HG03045 (cell line): ENCODE data around the gene NOXRED1.
A peak's percentile ranks its signal among the peaks of the same experiment; 100 is the strongest.
"Not testable (repeated sequence)": the region's sequence is repeated elsewhere in the genome, so short reads cannot be mapped to it uniquely, and the experiment has no call there.

Experiments
- ATAC-seq: cut with Tn5 transposase; IDR thresholded peaks from one replicate; pipeline ENCODE4 v1.9.1; 2021; ENCODE audit warnings: mild to moderate bottlenecking, moderate library complexity; ENCODE audit not compliant: unreplicated experiment

NOXRED1 gene

DNA sequence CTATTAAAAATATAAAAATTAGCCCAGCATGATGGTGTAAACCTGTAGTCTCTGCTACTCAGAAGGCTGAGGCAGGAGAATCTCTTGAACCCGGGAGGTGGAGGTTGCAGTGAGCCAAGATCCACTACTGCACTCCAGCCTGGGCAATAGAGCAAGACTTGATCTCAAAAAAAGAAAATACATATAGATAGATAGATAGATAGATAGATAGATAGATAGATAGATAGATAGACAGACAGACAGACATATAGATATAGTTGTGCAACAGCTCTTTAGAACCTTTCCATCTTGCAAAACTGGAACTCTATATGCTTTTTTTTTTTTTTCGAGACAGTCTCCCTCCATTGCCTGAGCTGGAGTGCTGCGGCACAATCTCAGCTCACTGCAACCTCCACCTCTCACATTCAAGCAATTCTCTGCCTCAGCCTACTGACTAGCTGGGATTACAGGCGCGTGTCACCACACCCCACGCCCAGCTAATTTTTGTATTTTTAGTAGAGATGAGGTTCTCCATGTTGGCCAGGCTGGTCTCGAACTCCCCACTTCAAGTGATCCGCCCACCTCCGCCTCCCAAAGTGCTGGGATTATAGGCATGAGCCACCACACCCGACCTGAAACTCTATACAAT, 7.8 kb downstream of the NOXRED1 start:
- not testable (repeated sequence) for ATAC-seq

DNA sequence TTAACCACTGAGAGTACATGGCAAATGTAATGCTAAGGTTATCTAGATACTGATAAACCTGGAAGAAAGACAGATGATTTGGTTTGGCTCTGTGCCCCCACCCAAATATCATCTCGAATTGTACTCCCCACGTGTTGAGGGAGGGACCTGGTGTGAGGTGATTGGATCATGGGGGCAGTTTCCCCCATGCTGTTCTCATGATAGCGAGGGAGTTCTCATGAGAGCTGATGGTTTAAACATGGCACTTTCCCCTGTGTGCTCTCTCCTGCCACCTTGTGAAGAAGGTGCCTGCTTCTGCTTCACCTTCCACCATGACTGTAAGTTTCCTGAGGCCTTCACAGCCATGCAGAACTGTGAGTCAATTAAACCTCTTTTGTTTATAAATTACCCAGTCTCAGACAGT, 14.2 kb downstream of the NOXRED1 start:
- ATAC-seq = no peak

DNA sequence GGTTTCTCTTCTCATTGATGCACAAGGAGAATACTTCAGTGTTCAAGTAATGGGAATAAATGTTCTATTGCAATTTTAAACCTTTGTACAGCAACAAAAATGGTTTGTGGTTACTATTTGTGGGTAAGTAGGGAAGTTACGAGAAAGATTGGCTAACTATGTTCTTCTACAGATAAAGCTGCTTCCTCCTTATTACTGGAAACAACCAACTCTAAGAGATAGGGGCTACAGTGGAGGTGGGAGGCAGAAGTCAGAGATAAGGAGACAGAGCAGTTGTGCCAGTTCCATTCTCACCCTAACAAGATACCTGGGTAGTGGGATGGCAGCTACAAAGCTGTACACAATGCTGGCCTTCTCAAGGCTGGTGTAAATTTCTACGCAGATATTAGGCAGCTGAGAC, 16.2 kb downstream of the NOXRED1 start:
- no peak for ATAC-seq

DNA sequence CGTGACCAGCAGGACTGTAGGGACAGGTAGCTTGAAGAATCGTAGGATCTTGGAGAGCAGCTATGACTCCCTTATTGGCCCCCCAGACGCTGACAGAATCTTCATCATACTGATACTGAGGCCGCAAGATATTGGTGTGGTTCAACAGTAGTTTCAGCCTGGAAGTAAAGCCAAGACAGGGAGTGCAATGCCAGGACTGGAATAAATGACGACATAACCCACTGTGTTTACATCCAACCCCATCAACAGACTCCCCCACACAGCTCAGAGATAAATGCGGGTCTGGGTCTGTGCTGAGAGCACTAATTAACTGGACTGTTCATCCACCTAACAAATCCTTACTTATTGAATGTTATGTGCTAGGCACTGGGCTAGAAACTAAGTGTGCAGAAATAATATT, 16.6 kb downstream of the NOXRED1 start:
- ATAC-seq = no peak

DNA sequence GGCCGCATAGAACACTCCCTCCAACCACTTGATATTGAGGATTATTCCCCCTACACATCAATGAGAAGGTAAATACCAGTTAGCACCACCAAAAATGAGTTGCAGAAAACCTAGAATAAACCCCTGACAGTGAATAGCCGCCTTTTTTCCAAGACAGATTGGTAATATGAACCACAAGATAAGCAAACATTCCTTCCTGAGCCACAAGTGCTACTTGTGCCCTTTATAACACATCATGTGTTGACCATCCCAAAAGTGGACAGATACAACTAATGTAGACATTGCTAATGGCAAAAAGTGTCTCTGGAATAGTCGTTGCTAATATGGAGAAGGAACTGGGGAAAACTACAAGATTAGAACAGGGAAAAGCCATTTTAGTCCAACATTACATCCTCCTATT, 17.2 kb downstream of the NOXRED1 start:
- no peak for ATAC-seq

DNA sequence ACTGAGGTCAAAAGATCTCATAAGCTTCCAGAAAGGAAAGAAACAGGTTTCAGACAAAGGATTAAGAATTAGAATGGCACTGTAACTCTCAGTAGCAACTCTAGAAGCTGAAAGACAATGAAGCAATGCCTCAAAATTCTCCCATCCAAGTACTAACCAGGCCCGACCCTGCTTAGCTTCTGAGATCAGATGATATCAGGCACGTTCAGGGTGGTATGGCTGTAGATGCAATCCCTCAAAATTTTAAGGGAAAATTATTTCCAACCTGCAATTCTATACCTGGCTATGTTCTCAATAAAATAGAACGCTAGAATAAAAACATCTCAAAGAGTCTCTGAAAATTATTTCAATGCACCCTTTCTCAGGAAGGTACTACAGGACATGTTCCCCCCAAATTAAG, 19.6 kb downstream of the NOXRED1 start:
- no peak for ATAC-seq

DNA sequence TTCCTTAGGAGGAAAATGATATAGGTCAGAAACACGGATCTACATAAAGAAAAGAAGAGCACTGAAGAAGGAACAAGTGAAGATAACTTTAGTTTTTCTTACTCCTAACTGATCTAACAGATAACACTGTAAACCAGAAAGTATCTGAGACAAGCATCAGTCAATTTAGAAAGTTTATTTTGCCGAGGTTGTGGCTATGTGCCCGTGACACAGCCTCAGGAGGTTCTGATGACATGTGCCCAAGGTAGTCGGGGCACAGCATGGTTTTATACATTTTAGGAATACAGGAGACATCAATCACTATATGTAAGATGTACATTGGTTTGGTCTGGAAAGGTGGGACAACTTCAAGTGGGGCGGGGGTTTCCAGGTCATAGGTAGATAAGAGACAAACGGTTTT, 23.1 kb downstream of the NOXRED1 start:
- no peak for ATAC-seq

DNA sequence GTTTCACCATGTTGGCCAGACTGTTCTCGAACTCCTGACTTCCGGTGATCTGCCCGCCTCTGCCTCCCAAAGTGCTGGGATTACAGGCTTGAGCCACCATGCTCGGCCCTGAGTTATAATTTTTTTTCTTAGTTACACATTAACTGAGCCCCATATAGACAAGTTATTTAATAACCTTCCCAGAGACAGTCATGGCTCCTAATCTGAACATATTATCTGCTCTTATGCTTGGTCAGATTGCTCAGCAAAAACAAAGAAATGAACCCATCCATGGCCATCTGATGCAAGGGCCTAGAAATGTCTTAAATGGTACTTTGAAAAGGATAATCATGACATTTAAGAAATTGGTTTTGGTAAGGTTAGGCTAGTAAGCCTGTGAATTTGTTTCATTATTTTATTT, 33.1 kb downstream of the NOXRED1 start:
- ATAC-seq = no peak

DNA sequence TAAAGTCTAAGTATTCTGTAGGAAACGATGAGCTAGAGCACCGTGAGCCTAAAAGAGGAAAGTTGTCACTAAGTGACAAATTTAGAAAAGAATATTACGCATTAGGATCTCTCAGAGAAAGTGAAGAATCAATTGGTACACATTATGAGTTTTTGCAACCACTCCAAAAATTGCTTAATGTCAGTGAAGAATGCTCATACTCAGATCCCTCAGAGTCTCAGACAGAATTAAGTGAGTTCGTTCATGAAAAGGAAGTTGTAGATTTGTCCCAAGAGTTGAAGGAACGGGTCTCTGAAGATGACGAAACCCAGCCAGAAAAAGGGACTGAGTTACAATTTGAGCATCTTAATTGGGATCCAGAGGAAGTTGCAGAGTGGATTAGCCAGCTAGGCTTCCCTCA, 44.6 kb downstream of the NOXRED1 start:
- ATAC-seq = no peak

DNA sequence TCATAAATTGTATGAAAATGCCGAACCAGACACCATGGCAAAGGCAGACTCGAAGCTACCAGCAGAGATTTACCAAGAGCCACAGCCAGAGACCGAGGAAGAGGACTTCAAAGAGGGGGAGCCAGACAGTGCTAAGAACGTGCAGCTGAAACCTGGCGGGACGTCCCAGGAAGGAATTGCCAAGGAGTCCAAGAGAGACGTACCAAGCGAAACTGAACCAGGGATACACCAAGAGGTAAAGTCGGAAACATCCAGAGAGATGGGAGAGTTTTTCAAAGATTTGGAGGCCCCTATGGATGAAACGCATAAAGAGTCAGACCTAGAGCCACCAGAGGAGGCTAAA, 45.9 kb downstream of the NOXRED1 start:
- peak; percentile 0 for ATAC-seq

DNA sequence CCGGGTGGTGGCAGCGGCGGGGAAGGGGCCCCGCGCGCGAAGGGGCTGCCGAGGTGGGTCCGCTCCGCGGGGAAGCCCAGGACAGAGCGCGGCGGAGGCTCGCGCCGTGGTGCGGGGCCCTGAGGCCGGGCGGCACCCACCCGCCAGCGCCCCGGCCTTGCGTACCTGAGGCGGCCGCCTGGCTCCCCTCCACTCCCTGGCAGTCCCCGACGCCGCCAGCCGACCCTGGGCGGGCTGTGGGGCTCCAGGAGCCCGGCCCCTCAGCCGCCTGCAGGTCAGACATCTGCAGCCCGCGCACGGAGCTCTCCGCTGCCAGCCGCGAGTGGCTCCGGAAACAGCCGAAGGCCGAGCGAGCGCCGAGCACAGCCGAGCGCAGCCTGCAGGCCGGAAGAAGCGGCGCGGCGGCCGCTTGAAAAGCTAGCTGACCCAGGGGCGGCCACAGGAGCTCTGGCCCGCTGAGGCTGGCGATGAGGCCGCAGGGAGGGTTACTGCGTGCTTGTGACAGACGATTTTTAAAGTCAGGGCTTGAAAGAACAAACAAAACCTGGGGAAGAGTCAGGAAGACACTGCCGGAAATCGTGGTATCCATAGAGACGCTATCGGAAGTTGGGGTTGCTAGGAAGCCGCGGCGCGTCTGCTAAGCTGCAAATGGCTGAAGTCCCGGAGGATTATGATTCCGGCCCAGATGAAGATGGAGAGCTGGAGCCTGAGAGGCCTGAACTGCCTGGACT, 46.4 kb downstream of the NOXRED1 start, which contains the start of the genes SAMD15 and TMED8:
TSS of gene SAMD15 (plus strand) at position 609 of the 731 bp plus-strand sequence. CDS start at position 649, 40 bp downstream.
TSS of gene TMED8 (minus strand) at position 324 of the 731 bp plus-strand sequence. CDS start at position 283, 41 bp downstream.
- ATAC-seq = peak; percentile 89

DNA sequence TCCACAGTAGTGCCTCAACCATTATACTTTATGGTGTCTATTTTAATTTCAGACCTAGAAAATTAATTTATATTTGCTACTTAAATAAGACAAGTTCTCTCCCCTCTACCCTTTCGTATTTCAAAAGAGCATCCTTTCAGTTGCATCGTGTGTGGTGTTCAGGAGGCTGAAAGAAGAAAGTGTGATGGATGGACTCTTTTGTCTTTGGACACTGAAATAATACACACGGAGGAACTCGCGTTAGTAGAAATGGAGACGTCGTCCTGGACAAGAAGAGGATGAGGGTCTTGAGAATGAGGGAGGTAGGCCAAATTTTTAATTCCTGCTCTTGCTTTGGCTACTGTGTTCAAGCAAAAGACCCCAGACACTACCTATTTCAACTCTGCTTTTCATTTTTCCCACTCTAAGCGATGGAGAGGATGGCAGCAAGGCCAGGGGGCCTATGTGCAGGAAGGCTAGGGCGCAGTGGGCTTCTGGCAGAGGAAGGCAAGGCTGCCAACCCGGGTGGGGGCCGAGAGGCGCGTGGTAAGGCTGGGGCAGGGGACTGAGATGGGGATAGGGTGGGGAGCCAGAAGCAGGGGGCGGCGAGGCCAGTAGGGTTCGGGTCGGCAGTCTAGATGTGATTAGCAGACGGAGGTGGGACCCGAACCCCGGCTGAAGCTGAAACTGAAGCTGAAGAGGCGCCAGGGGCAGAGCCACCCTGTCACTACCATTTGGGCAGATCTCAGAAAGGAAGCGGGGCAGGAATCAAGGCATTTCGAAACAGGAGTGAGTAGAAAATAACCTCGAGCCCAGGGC, 47.2 kb downstream of the NOXRED1 start:
- ATAC-seq = peak; percentile 13

DNA sequence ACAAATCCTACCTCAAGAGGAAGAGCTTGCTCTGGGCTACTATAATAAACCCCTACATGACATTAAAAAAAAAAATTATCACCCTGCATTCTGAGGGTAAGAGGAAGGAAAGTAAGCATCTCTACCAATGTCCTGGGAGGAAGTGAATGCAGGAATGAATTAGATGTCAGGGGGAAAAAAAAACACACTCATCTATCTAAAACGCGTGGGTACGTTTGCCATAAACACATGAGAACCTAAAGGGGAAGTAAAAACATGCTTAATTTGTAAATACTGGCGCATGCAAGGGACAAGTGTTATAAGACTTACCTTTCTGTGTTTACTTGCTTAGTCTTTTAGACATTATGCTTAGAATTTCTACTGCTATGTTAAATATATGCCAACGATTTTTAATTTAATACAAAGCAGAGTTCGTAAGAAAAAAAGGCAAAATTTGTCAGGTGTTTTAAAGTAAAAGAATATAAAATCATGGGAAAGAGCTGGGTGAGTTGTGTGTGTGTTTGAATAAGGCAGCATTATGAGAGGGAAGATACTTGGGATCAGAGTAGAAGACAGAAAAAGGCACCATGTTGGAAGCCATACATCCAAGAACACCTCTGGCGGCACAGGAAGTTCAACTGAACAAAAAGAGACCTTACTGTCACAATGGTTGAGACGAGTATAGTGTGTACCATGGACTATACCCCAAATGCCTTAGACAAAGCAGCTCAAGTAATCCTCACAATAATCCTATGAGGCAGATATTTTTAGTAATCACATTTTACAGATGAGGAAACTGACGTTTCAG, 48.0 kb downstream of the NOXRED1 start:
- no peak for ATAC-seq

DNA sequence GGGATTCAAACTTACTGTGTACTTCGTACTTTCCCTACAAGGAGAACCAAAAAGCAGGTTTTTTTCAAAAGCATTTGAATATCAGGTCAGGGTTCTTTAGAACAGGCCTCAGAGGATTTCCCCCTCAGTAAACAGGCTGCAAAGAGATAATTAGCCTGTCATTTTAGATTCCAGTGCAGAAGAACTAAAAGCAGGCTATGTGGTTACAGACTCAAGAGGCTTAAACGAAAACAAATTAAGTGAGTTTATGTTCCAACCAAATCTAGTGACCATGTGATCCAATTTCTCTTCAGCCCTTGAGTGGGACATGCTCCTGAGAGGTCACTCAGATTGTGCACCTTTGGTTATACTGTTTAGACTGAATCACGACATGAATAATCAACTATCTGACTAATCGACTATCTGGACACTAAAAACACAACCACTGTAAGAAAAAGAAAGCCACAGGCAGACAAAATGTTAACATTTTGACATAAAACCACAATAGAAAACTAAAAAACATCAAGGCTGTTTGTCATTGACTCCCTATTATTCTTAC, 51.0 kb downstream of the NOXRED1 start:
- ATAC-seq = no peak

DNA sequence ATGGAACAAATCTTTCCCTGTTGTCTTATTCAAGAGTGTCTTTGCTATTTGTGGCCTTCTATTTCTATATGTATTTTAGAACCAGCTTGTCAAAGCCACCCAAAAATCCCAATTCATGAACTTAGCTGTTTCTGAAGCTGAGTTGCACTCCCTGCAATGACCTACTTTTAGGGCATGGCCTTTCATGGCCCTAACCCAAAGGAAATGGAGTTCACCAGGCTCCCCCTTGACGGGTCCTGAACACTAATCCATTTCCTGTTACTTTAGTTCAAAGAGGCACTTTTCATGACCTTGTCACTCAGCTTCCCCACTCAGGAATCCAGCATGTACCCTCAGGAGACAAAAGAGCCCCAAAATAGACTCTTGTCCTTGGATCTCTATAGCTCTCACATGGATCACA, 54.0 kb downstream of the NOXRED1 start:
- ATAC-seq = no peak

DNA sequence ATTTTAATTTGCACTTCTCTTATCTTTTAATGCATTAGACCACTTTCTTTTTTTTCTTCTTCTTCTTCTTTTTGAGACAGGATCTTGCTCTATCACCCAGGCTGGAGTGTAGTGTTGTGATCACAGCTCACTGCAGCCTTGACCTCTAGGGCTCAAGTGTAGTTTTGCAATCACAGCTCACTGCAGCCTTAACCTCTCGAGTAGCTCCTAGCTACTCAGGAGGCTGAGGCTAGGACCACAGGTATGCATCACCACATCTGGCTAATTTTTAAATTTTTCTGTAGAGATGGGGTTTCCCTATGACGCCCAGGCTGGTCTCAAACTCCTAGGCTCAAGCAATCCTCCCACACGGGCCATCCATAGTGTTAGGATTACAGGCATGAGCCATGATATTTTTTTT, 59.2 kb downstream of the NOXRED1 start:
- ATAC-seq = no peak

DNA sequence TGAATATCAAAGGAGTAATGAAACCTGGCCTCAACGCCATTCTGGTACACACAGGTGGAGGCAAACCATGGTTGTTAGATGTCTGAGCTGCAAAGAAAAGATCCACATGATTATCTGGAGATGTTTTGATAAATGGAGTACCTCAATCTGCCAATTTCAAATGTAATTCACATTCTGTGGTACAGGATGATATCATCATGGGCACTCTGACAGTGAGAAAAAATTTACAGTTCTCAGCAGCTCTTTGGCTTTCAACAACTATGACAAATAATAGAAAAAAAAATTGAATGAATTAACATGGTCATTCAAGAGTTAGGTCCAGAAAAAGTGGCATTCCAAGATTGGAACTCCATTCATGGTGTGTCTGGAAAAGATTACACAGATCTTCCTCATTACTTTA, 63.7 kb downstream of the NOXRED1 start:
- no peak for ATAC-seq

DNA sequence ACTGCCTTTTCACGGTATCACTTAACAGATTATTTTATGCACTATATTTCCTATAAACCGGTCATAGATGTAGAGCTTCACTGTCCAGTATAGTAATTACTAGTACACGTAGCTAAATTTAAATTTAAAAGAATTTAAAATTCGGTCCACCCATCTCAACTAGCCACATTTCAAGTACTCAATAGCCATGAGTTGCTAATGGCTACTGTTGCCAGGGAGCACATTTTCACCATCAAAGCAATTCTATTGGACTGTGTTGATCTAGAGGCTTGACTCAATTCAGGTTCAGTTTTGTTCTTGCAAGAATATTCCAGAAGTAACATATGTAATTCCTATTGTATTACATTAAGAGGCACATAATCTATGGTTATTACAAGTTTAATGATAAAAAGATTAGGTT, 66.4 kb downstream of the NOXRED1 start:
- no peak for ATAC-seq

DNA sequence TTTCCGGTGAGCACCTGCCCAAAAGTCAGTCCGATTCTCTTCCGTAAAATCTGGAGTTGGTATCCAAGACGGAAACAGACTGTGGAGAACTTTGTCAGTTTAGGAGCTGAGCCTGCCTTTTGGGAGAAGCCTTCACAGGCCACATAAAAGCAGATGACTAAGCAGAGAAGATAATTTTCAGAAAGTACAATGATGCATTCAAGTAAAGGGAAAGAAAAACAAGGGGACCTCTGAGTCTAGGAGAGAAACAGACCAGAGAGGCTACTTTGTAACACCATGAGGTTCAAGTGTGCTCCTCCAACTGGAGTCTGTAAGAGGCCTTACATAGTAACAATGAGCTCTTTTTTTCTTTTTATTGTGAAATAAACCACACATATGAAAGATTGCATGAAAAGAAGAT, 67.5 kb downstream of the NOXRED1 start:
- ATAC-seq = no peak

DNA sequence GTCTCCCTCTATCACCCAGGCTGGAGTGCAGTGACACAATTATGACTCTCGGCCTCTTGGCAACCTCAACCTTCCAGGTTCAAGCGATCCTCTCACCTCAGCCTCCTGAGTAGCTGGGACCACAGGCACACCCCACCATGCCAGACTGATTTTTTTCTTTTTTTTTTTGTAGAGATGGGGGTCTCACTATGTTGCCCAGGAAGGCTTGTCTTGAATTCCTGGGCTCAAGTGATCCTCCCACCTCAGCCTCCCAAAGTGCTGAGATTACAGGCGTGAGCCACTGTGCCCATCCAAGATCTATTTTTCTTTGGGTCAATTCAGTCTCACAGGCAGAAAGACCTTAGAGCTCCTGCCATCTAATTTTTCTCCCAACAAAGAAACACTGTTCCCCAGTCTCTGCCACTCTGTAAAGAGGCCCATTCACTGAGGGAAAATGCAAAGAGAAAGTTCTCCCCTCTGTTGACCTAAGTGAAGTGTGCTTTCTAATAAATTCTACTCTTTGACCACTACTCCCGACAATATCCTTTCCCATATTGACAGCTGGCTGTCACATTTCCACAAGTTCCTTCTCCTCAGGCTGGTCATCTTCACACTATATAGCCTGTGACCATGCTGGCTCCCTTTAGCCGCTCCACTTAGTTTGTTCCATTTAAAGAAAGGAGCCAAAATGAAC, 69.7 kb downstream of the NOXRED1 start:
- ATAC-seq = no peak
